GM19240 (cell line): ENCODE data around the gene DDOST.
"Not testable (repeated sequence)": the region's sequence is repeated elsewhere in the genome, so short reads cannot be mapped to it uniquely, and the experiment has no call there.

Experiments
- DNase-seq: peaks from one replicate; pipeline ENCODE4 v3.0.0; 2011; ENCODE audit warnings: low spot score; ENCODE audit not compliant: insufficient read length

Gene DDOST

GRCh38 chr1:20625176-20626097 is 35.7 kb downstream of the DDOST start:
- no peak for DNase-seq

- no peak for DNase-seq
Observed at GRCh38 chr1:20624709-20625108, 36.5 kb downstream of the DDOST start.

GRCh38 chr1:20621012-20621411 is 40.2 kb downstream of the DDOST start:
- no peak for DNase-seq

GRCh38 chr1:20619999-20620398 is 41.2 kb downstream of the DDOST start:
- DNase-seq, result no peak

- no peak for DNase-seq
Observed at GRCh38 chr1:20618550-20618949, 42.6 kb downstream of the DDOST start.

GRCh38 chr1:20616847-20617487 is 44.2 kb downstream of the DDOST start:
- DNase-seq, result no peak

GRCh38 chr1:20615946-20616846 is 45.0 kb downstream of the DDOST start:
- DNase-seq, result peak; percentile 59

- DNase-seq, result no peak
Observed at GRCh38 chr1:20614131-20614579, 47.0 kb downstream of the DDOST start.

- DNase-seq, result no peak
Observed at GRCh38 chr1:20612221-20612746, 48.9 kb downstream of the DDOST start.

- DNase-seq, result no peak
Observed at GRCh38 chr1:20611652-20612051, 49.5 kb downstream of the DDOST start.

- DNase-seq, result no peak
Observed at GRCh38 chr1:20610970-20611369, 50.2 kb downstream of the DDOST start.

- no peak for DNase-seq
Observed at GRCh38 chr1:20609541-20609940, 51.6 kb downstream of the DDOST start.

GRCh38 chr1:20606801-20607570 is 54.2 kb downstream of the DDOST start:
- not testable (repeated sequence) for DNase-seq

GRCh38 chr1:20604678-20605077 is 56.5 kb downstream of the DDOST start:
- no peak for DNase-seq

GRCh38 chr1:20603504-20604464 is 57.4 kb downstream of the DDOST start:
- no peak for DNase-seq

- no peak for DNase-seq
Observed at GRCh38 chr1:20602851-20603450, 58.2 kb downstream of the DDOST start.
